Fibroblast of skin of left biceps (primary cell): Measurements from ENCODE around the gene COX15.
A peak's percentile ranks its signal among the peaks of the same experiment; 100 is the strongest.
"Not testable (repeated sequence)": the region's sequence is repeated elsewhere in the genome, so short reads cannot be mapped to it uniquely, and the experiment has no call there.

Experiments used
- DNase-seq, 2 experiments: peaks; one replicate each; pipeline ENCODE4 v3.0.0-alpha.2; 2013; ENCODE audit warnings: low read depth in 2 of 2

Gene COX15

DNA sequence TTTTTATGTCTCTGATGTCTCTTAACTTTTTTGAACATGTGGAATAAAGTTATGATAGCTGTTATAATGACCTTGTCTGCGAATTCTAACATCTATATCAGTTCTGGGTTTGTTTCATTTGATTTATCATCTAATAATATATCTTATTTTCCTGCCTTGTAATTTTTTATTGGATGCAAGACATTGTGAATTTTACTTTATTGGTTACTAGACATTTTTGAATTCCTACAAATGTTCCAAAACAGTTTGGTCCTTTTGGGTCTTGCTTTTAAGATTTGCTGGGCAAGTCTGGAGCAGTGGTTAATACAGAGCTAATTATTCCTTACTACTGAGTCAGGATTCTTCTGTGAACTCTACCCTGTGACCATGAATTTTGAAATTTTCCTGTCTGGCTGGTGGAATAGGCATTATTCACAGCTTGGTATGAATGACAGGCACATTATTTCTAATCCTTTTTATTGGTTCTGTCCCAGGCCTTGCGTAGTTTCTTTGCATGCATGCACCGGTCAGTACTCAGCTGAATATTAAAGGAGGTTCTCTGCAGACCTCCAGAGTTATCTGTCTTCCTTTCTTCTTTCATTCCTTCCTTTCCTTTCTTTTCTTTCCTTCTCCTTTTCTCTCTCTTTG, 9.1 kb upstream of the COX15 start:
- no peak for DNase-seq

DNA sequence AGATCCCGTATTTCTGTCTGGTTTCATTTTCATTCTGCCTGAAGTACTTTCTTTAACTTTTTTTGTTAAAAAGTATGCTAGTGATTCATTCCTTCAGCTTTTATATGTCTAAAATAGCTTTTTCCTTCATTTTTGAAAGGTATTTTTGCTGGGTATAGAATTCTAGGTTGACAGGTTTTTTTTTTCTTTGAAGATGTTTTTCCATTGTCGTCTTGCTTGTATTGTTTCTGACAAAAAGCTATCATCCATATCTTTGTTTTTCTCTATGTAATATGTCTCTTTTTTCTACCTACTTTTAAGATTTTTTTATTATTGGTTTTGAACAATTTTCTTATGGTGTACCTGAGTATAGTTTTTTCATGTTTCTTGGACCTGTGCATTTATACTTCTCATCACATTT, 8.3 kb upstream of the COX15 start:
- DNase-seq = no peak

DNA sequence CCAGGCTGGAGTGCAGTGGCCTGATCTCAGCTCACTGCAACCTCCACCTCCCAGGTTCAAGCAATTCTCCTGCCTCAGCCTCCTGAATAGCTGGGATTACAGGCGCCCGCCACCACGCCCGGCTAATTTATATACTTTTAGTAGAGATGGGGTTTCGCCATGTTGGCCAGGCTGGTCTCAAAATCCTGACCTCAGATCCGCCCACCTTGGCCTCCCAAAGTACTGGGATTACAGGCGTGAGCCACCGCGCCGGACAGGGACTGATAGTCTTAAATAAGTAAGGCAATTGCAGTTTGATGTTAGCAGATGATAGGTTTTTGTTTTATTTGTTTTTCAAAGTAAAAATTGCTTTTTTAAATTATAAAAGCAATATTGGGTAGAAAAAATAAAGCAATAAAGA, 2.2 kb upstream of the COX15 start:
- DNase-seq = not testable (repeated sequence)

DNA sequence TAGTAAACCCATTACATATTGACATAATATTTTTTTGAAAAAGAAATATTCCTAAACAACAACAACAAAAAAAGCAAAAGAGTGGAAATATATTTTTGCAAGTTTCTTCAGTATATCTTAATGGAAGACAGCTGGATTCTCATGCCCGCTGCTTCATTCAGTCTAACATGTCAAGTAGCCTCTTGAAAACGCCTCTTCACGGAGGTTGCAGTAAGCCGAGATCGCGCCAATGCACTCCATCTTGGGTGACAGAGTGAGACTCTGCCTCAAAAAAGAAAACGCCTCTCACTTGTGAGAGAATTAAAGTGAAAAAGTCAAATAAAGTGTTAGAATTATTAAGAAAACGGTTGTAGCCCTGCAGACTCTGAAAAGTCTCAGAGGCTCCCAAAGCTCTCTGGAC, 1.4 kb upstream of the COX15 start:
- DNase-seq = no peak

DNA sequence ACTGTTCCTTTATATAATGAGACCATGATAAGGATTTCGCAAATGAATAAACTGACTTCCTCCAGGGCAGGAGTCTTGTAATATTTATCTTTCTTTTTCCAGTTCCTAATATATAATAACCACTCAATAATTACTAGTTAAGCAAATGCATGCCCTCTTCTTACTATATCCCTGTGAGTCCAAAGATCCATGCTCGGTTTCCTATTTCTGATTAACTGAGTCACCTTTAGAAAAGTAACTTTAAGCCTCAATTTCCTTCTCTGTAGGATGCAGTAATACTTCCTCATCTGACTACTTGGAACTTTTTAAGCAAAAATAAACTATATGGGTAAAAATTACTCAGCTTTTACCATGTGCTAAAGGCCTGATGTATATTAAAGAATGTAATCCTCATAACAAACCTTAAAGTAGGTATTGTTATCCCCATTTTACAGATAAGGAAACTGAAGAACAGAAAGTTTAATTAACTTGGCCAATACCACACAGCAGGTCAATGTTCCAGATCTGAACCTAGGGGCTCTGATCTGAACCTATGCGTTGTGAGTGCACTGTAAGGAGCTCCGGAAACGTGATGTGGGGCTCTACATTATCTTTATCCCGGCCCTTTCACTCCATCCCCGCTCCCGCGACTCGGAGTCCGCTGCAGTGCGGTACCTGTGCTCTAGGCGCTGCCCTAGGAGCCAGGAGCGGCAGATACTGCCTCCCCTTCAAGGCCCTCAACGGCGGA, 458 bp downstream of the COX15 start:
- no peak for DNase-seq

DNA sequence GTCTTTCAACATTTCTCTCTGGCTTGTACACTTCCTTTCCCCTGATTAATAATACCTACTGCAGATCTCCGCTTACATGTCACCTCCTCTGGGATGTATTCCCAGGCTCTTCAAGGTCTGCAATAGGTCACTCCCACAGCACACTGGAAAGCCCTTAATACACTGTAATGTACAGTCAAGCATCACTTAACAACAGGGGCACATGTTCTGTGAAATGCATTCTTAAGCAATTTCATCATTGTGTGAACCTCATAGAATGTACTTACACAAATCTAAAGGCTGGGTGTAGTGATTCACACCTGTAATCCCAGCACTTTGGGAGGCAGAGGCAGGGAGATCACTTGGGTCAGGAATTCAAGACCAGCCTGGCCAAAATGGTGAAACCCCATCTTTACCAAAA, 1.9 kb downstream of the COX15 start:
- DNase-seq = no peak

DNA sequence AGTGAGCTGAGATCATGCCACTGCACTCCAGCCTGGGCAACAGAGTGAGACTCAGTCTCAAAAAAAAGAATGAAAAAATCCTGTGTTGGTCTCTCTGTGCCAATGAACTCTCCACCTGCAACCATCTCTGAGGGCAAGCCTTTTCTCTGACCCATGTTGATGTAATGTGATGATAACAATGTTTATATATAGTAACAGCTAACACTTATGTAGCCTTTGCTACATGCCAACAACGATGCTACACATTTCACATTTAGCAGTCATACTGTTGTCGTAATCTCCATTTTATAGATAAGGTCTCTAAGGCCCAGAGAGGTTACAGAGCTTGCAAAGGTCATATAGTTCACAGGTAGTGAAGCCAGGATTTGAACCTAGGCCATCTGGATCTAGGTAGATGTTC, 11.5 kb downstream of the COX15 start:
- no peak for DNase-seq

DNA sequence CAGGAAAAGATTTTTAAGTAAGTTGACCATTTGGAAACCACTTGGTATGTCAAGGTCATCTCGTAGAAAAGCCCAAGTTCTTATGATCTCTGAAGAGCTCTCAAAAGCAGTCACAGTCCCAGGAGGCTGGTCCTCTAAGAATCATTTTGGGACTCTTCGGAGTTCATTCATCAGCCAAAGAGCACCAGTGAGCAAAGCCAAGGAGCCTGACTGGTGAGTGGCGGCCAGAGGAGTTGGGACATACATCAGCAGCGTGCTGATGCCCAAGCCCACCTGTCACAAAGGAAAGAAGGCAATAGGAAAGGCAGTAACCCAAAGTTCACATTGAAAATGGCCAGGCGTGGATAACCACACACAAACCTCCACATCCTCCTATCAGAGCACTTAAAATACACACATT, 17.5 kb downstream of the COX15 start:
- no peak for DNase-seq

DNA sequence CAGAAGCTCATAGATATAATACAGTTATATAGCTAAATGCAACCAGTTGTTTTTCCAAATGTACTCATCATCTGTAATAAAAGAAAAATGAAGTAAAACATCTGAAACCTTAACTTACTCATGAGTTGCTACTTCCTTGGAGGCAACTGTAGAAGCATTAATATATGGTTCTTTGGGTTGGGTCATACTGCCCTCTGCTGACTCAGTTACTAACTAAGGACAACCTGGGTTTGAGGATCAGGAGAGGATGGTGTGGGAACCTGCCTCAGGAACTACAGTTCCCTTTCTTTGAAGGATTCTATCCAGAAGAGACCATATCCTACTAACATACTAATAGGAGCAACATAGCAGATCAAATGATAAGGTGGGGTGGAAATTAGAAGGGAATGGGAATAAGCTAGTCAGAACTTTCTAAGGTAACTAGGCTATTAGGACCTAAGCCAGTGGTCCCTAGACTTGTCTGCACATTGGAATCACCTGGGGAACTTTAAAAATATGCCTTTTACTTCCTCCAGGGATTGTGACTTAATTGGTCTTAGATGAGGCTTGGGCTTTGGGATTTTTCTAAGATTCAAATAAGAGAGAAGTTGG, 20.7 kb downstream of the COX15 start:
- DNase-seq = peak; percentile 17 to 44

DNA sequence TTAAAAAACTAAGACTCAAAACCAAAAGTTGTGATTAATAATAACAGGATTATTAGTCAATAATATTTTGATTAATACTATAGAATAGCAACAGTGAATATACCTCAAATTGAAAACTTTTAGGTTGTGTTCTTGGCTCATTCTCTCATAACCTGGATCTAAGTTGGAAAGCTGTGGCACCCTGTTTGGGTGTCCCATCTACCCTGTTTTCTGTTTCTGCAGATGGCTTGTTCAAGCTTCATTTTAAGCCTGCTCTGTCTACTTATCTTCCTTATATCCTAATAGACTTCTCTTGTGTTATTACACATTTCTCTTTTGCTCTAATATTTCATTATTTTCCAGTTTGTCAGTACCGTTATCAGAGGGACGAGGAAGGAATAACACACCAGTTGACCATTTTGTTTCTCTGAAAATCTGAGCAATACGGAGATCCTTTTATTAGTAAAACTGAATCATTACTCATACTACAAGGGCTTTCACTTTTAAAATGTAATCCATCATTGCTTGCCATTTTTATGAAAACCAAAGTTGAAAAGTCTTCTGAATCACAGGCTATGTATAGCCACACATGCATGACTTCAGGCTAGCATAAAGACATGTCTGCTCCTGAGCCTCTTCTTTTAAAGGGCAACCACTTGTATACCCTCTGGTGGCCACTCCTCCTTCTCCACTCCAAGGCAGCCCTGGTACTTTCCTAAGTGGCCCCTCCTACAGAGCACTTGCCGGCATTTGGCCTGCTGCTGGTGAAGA, 22.3 kb downstream of the COX15 start:
- no peak for DNase-seq

DNA sequence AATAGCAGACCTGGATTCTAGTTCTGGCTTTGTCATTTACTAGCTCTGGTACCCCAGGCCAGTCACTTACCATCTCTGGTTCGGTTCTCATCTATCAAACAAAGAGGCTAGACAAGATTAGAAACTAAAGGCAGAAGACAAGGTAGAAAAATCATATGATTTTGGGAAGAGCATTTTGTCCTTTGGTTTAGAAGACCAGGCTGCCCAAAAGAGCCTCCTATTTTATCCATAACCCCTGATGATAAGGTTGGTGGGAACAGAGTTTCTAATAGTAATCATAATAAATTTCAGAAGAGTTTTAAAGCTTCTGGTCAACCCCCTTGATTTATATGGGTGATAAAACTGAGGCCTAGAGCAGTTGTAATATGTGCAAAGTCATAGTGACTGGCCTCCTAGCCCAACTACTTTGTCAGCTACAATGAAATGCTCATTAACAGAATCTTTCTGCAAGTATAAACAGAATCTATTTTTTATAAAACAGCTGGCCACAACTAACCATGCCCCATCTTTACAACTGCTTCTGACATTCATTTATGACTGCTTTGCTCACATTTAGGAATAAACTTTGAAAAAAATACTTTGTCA, 23.4 kb downstream of the COX15 start:
- DNase-seq = no peak

DNA sequence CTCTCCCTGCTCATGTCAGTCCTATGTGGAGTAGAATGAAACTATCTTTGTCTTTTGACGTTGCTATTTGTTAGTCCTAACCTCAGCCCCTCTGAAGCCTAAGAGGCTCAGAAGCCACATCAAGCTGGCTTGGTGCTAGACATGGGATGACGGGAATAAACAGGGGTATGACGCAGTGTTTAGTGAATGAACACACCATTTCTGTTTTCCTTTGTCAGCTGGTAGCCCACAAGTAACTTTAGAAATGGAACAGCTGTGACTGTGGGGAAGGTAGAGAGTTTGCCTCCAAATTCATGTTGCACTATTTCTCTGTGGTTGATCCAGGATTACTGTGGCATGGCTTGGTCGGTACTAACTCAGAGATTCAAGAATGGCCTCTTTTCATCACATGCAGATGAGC, 31.3 kb downstream of the COX15 start:
- DNase-seq = no peak

DNA sequence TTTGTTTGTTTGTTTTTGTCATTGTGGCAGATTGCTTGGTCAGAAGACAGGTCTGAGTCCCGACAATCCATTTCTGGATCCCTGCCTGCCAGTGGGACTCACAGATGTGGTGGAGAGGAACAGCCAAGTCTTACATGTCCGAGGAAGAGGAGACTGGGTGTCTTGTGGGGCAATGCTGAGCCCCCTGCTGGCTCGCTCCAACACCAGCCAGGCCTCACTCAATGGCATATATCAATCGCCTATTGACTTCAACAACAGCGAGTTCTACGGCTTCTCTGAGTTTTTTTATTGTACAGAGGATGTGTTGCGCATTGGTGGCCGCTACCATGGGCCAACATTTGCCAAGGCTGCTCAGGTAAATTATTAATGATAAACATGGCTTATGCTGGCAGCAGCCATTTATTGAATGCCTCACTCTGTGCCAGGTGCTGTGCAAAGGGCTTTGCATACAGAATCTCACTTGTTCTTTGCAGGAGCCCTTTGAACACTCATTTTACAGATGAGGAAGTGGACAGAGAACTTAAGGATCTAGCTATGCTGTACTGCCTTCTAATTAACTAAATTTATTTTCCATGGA, 33.3 kb downstream of the COX15 start:
- no peak for DNase-seq

DNA sequence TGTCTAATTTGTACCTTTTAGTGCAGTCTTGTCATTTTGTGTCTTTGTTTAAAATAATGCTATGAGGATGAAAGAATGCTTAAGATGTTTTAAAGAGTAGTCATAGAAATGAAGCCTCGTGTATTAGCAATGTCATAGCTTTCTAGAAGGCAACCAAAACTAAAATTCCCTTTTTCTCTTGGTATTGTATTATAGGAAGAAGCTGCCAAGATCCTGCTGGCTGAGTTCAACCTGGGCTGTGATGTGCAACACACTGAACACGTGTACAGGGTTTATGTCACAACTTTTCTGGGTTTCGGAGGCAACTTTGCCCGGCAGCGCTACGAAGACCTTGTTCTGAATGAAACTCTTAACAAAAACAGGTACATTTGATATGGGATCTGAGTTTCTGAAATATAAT, 36.2 kb downstream of the COX15 start:
- no peak for DNase-seq

DNA sequence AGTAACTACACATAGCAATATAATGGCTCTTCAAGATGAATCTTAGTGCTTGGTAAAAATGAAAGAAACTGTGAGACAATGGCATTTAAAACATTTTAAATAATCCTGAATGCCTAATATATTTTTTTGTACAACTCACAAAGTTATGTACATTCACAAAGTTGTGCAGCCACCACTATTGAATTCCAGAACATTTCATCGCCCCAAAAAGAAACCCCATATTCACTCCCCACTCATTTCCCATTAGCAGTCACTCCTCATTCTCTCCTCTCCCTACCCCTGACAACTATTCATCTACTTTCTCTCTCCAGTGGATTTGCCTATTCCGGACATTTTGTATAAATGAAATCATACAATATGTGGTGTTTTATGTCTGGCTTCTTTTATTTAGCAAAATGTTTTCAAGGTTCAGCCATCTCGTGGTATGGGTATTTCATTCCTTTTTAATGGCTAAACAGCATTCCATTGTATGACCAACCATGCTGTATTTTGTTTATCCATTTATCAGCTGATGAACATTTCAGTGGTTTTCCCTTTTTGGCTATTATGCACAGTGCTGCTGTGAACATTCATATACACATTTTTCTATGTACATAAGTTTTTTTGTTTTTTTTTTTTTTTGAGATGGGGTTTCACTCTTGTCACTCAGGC, 37.9 kb downstream of the COX15 start:
- DNase-seq = peak; percentile 57 to 66

DNA sequence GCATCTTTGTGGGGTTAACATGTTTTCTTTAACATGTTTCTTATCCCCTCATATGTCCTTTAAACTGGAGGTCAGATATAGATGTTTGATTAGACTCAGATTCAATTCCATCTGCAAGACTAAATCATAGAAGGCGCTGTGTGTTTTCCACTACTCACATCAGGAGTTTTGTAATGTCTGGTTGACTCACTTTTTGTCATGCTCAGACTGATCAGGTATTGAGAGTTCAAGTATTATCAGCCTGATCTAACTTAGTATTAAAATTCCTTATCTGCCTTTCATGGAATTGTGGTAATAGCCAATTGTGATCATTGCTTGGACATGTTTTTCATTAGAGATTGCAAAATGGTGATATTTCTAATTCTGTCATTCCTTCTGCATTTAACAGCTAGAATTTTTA, 42.5 kb downstream of the COX15 start:
- no peak for DNase-seq

DNA sequence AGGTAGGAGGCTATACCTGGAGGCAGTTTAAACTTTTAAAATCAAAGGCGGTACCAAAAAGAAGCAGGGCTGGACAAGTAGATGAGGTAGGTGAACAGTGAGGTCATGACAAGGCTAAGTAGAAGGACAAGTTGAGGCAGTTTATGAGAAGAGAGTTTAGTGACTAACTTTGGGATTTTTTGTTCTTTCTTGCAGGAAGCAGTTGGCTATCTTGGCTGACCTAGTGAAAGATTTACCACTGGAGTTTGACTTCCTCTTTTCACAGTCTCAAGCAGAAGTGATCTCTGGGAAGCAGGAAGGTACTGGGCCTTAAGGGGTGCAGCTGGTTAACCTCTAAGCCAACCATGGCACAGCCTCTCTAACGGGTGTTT, 46.3 kb downstream of the COX15 start:
- no peak for DNase-seq

DNA sequence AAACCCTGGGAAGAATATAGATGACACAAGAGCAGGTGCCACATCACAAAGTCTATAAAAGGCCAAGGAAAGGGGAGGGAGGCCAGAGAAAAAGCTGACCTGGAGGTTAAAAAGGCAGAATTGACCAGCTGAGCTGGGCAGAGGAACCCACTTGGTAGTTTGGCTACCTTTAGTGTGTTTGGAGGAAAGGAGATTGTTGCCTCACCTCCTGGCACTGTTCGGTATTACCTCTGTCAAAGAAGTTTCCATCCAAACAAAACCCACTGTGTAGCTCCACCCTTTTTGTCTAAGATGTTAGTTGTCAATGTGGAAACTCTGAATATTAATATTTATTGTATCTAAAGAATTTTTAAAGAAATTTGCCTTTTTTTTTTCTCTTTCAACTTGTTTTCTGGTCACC, 49.2 kb downstream of the COX15 start:
- DNase-seq = no peak
